HUDEP-2 (cell line): ENCODE data around the gene TMEM128.
"Not testable (repeated sequence)": the region's sequence is repeated elsewhere in the genome, so short reads cannot be mapped to it uniquely, and the experiment has no call there.

Experiments
- DNase-seq, 76 experiments: peaks; one replicate each; lab custom pipeline; 2025; ENCODE audit not compliant: unreplicated experiment in 76 of 76; lab: John Stamatoyannopoulos, UW

Gene TMEM128

GRCh38 chr4:4257705-4258104 lies 9.7 kb upstream of the TMEM128 start:
- DNase-seq, result not testable (repeated sequence)

- DNase-seq, result no peak
These were observed 8.8 kb upstream of the TMEM128 start for GRCh38 chr4:4256799-4257198.

DNA sequence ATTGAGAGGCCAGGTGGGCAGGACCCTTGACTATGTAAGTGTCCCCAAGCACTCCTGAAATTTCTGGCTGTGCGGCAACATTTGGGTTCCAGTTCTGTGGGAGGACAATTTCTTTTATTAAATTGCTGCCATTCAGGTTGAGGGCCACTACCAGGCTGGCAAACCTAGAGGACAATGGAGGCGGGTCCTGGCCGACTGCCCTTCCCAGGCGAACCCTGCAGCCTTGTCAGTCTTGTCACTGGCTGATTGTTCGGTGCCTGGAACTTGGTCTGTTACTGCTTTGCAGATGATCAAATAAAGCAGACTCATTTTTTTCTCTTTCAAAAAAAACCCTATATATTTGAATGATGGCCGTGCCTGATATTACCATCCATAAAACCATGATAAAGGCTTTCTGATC lies 6.6 kb upstream of the TMEM128 start:
- no peak for DNase-seq

DNA sequence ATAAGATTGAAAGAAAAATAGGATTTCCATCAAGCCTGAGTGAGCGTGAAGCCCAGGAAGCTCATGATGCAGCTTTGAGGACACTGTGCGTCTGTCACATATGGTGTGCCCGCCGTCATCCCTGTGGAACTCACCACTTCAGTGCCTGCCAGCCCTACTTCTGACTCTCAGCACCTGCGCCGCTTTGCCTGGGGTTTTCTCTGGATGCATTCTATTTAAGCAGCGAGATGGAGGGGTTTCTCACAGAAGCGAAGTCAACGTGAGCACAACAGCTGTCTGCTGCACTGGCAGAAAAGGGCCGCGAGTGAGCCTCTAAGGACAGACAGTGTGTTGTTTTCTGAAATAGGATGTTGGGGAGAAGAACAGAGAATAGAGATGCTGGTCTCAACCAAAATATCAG lies 6.2 kb upstream of the TMEM128 start:
- no peak for DNase-seq

- no peak for DNase-seq
These were observed 1.8 kb upstream of the TMEM128 start for GRCh38 chr4:4249866-4250265.

- not testable (repeated sequence) for DNase-seq
These were observed 1.3 kb upstream of the TMEM128 start for GRCh38 chr4:4249342-4249741.

DNA sequence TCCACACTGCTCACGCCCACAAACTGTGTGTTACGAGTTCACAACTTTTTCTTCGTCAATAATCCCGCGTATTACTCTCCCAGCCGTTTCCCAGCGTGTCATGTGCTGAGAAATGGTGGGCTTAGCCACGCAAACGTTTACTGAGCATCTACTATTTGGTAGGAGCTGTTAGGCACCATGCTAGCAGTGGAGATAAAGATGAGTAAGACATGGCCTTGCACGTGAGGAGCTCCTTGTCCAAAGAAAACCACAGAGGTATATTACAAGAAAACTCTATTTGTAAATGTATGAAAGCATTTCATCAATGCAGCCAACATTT lies 821 bp upstream of the TMEM128 start:
- DNase-seq, result peak in 7 of 76 experiments; percentile 1 to 32 (median 19)

DNA sequence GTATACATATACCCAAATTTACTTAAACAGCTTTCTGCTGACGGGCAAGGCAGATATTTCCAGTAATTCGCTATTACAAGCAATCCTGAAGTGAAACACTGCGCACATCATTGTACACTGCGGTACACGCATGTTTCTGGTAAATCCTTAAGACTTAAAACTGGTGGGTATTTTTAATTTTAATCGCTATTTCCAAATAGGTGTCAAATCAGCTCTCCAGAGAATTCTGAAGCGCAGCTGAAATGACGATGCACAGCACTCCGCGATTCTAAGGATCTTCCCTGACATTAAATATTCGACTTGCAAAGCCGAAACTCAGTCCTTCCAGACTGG lies 361 bp downstream of the TMEM128 start:
- DNase-seq, result peak in 6 of 76 experiments; percentile 30 to 55 (median 42)

- DNase-seq, result no peak
These were observed 2.9 kb downstream of the TMEM128 start for GRCh38 chr4:4245172-4245571.

- not testable (repeated sequence) for DNase-seq
These were observed 8.5 kb downstream of the TMEM128 start for GRCh38 chr4:4239551-4239950.

GRCh38 chr4:4233610-4234009 lies 14.4 kb downstream of the TMEM128 start:
- DNase-seq, result no peak

DNA sequence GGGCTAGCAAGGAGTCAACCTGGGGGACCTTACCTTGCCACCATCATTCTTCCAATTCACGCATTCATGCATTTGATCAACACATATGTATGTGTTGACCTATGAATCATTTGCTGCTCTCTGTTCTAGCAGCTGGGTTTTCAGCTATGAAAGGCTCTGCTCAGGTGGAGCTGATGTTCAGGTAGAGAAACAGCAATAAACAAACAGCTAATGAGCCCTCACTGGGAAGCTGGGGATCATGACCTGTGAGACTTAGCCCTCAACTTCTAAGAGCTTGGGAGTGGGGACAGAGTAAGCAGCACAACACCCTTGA lies 19.7 kb downstream of the TMEM128 start:
- no peak for DNase-seq

DNA sequence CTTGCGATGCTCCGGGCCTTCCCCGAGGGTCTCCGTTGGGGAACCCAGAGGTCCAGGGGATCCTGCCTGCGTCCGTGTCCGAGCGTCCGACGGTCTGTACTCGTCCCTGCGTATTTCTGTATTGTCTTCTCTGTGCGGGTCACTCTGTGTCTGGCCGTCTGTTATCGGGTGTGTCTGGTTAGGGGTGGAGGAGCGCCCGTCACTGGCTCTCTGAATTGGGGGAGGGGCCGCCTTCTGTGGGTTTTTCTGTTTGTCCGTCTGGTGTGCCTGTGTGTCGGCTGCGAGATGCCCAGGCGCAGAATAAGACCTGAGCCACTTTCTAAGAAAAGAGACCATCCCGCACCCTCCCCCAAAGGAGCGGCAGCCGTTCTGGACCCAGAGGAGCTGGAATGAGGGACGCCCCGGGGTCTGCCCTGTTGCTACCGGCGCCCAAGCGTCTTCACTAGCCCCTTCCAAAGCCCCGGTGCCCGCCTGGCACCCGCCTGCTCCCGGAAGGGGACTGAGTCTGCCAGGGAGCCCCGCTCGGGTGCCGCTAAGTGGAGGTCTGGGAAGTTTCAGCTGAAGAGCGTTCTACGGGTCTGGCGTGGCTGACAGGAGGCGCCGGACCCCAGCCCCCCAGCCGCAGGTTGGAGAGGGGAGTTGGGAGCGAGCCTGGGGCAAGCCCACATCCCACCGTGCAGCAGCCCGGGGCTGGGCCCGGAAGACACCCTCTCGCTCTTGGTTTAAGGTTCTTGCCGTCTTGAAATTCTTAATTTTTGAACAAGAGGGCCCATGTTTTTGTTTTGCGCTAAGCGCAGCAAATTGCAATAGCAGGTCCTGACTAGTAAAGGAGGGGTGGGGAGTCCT lies 20.3 kb downstream of the TMEM128 start:
- peak in 1 of 76 experiments; percentile 10 for DNase-seq

GRCh38 chr4:4226606-4227438 lies 21.2 kb downstream of the TMEM128 start, which contains the start of gene OTOP1:
Gene OTOP1 (minus strand): TSS chr4:4226929. CDS start chr4:4226864, 65 bp downstream.
- DNase-seq, result no peak

DNA sequence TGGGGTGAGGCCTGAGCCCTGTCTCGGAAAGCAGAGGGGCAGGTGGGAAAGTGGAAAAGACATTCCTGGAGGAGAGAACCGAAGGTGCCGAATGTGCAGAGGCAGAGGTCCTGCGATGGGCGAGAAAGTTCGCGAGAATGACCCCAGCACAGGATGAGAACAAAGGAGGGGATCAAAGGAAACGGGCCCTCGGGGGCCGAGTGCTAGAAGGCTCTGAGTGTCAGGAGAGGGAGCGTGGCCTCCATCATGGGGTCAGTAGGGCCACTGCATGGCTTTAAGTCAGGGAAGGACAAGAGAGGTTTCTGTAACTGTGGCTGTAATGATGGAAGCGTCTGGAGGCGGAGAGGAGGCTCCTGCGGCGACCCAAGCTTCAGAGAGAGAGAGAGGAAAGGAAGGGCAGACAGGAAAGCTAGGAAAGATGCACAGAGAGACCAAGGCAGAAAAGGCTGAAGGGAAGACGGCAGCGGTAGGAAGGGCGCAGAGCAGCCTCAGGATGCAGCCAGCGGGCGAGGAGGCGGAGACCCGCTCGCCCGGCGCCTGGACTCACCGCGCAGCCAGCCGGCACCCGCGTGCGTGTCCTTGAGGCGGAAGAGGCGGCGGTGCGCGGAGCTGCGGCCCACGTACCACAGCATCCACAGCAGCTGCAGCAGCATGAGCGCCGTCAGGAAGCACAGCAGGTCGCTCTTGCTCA lies 22.0 kb downstream of the TMEM128 start:
- DNase-seq, result no peak

DNA sequence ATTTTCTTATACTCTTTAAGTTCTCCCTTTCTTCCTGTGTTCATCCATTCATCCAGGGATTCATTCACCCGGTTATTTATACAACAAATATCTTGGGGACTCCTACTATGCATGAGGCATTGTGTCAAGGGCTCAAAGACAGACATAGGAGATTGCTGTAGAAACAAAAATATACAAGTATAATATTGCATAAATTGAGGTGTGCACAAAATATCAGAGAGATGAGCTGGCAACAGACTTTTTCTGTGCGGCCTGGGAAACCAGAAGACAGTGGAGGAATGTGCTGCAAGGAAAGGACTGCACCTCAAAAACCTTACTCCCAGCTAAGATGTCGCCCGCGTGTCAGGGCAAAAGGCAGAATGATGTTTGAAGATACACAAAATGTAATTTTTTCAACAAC lies 30.9 kb downstream of the TMEM128 start:
- DNase-seq, result no peak

GRCh38 chr4:4216648-4217047 lies 31.4 kb downstream of the TMEM128 start:
- no peak for DNase-seq

- DNase-seq, result not testable (repeated sequence)
These were observed 34.3 kb downstream of the TMEM128 start for GRCh38 chr4:4213674-4214073.

DNA sequence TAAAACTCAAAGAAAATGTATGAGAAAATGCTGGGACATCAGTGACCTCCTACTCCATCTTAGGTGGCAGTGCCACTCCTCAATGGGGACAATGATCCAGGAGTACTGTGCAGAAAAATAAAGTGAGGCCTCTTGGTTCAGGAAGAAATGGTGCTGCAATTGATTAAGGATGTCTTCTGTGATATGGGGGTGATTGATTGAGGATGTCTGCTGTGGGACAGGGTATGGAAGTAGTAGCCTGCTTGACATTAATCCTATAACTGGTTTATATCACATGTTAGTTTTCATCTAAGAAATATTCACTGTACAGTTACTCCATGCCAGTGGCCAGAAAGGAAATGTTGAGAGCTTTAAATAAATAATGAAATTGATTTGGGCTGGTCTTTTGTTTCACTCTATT lies 41.8 kb downstream of the TMEM128 start:
- no peak for DNase-seq

DNA sequence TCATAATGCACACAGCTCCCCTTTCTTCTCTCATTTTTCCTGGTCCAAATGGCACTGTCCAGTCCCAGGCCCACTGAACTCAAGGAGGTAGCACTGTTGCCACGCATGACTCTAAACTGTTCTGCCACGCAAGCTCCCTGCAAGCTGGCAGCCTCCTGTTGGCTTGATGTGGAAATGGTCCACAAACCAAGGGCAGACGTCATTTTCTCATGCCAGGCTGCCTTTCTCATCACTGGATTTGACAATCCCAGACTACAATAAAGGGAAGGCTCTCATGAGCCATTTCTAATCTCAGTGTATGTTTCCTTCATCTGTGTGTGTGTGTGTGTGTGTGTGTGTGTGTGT lies 43.6 kb downstream of the TMEM128 start:
- no peak for DNase-seq

- no peak for DNase-seq
These were observed 44.2 kb downstream of the TMEM128 start for GRCh38 chr4:4203688-4204400.
